GM18868 (cell line): ENCODE data around the gene LGI4.
"Not testable (repeated sequence)": the region's sequence is repeated elsewhere in the genome, so short reads cannot be mapped to it uniquely, and the experiment has no call there.

Source experiments
- ATAC-seq: cut with Tn5 transposase; IDR thresholded peaks from one replicate; pipeline ENCODE4 v1.9.1; 2021; ENCODE audit warnings: mild to moderate bottlenecking, moderate library complexity; ENCODE audit not compliant: unreplicated experiment

The LGI4 gene

GRCh38 chr19:35142606-35143230, 7.9 kb upstream of the LGI4 start:
- no peak for ATAC-seq

DNA sequence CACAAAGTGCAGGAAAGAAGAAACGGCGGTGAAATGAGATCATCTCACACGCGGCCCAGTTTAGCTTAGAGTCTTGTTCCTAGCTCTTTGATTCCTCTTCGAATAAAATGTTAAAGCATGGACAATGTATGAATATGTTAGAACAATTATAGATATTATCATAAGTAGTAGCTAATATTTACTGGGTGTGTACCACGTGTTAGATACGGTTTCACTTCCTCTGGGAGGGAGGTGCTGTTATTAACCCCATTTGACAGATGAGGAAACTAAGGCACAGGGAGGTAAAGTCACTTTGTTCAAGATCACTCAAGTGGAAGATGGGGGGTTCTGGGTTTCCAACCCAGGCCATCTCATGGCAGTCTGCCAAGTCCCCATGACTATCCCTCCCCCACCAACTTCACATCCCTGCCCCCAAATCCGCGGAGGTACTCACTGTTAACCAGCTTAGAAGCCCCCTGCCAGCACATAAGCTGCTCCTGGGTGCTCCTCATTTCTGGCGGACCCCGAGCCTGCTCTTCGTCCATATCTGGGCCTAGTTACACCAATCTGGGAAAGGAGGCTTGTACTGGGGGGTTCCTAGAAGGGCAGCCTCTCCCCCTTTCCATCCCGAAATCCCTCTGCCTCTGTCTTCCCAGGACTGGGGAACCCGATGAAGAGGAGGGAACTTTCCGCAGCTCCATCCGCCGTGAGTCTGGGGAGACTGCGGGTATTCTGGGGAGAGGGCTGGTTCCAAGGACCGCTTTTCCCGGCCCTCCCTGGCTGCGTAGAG, 7.2 kb upstream of the LGI4 start:
- ATAC-seq = no peak

- peak; percentile 68 for ATAC-seq
Measured at GRCh38 chr19:35140962-35141836, 6.3 kb upstream of the LGI4 start.

DNA sequence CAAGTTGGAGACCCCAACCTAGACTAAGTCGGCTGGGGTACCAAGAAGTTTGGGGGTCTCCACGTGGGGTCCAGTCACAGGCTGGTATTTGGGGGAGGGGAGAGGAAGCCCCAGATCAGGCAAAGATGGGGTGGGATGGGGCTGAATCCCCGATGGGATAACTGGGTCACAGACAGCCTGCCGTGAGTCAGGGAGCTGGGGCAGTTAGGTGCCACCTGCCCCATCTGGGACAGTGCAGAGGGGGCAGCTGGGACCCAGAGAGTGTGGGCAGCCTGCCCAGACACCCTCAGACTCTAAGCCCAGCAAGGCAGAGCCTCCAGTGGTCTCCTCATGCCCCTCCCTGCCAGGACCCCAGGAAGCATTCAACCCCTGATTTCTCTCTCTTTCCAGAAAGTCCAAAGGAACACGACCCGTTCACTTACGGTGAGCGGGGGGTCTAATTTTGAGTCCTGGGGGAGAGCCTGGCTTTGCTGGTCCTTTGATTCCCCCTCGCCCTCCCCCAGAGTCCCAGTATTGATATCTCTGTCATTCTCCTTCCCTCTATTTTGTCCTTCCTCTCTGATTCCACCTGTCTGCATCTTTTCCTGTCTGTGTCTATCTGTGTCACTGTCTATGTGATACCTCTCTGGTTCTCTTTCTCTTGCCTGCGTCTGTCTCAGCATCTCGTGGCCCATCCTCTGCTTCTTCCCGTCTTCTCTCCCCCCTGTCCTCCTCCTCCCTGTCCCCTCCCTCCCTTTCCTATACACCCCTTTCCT, 5.5 kb upstream of the LGI4 start:
- no peak for ATAC-seq

DNA sequence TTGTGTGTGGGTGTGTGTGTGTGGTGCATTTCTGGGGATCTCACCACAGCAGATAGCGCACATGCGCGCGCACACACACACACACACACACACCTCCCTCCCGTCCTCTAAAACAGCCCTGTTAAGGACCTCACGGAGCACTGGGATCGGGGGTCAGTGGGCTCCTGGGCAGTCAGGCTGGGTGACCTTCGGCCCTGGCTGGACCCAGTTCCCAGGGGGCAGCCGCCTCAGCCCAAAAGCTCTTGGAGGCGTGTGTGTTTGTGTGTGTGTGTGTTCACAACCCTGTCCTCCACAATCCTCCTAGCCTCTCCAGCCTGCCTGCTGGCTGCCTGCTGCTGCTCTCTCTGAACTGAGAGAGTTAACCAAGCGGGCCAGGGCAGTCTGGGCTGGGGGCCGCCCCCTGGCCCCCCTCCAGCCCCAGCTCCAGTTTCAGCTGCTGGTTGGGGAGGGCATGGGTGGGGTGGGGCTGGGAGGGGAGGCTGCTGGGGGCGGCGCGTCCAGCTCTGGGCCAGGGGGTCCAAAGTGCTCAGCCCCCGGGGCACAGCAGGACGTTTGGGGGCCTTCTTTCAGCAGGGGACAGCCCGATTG, 3.5 kb upstream of the LGI4 start, which contains the start of gene FXYD1:
Gene FXYD1 (plus strand): TSS at position 520 of the 588 bp plus-strand sequence. CDS start 1,256 bp downstream, outside the sequence.
- no peak for ATAC-seq

DNA sequence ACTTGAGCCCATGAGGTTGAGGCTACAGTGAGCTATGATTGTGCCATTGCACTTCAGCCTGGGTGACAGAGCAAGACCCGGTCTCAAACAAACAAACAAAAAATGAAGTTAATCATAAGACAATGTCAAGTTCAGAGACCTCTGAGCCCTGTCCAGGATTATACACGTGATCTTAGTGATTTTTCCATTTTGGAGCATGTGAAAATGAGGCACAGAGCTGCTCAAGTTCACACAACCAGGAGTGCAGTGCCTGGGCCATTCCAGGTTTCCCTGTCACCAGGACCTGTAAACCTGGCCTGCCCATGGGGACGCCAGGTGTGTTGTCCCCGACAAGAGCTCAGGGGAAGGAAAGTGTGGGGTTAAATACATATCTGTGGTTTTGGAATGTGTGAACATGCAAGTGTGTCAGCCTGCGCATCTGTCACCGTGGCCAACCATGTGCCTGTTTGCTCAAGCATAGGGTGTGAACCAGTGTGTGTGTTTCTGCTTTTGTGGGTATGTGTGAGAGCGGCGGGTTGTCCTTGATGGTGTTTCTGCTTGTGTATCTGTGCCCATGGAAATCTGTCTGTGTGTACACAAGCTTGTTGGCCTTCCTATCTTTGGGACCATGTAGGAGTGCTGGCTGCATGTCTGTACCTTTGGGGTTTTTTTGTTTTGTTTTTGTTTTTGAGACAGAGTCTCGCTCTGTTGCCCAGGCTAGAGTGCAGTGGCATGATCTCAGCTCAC, 2.3 kb upstream of the LGI4 start:
- ATAC-seq = no peak

DNA sequence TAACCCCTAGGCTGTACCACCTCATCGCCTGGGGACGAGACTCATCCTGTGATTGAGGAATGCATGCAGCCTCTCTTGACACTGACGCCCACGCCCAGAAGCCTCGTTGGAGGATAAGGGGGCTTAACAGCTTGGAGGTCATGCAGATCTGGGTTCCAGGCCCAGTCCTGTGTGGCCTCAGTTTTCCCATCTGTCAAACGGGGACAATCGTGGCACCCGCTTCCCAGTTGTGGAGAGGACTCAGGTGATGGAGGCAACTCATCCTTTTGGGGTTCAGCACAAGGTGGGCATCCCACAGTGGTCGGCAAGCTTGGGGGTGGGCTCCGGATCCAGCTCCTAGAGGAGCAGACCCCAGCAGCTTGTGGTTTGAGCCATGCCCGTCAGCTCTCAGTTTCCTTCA, 1.4 kb upstream of the LGI4 start:
- no peak for ATAC-seq

- no peak for ATAC-seq
Measured at GRCh38 chr19:35135389-35135909, 590 bp upstream of the LGI4 start.

GRCh38 chr19:35133826-35134225, 1.0 kb downstream of the LGI4 start:
- no peak for ATAC-seq

- ATAC-seq = no peak
Measured at GRCh38 chr19:35132254-35132653, 2.6 kb downstream of the LGI4 start.

- ATAC-seq = no peak
Measured at GRCh38 chr19:35130761-35131720, 3.8 kb downstream of the LGI4 start.

- not testable (repeated sequence) for ATAC-seq
Measured at GRCh38 chr19:35129724-35130274, 5.1 kb downstream of the LGI4 start.

GRCh38 chr19:35128398-35129057, 6.3 kb downstream of the LGI4 start:
- no peak for ATAC-seq

DNA sequence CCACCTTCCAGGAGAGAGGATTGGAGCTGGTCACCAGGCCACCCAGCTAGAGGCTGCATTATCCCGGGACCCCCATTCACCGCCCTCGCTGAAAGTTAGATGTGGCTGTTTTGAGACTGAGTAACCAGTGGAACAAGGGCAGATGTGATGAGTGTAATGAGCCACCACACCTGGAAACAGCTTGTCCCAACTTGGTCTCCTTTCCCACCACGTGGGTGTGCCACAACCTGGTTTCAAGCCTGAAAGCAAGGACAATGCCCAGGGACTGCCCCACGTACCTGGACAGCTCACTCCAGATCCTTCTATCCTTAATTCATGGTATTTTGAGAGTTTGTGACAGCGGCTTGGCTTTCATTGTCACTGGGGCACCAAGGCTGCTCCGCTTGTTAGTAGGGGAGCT, 7.0 kb downstream of the LGI4 start:
- ATAC-seq = no peak

DNA sequence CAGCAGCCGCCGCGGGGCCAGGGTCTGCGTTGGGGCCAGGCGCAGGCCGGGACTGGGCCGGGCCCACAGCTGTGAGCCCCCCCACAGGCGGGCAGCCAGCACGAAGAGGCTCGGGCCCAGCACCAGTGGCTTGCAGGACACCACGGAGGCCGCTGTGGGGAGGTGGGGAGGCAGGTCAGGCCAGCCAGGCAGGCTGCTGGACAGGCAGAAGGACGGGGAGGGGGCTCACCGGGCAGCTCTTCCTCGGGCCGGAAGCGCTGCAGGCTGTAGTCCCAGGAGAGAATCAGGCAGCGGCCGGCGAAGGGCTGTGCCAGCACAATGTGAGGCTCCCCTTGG, 8.3 kb downstream of the LGI4 start:
- no peak for ATAC-seq

DNA sequence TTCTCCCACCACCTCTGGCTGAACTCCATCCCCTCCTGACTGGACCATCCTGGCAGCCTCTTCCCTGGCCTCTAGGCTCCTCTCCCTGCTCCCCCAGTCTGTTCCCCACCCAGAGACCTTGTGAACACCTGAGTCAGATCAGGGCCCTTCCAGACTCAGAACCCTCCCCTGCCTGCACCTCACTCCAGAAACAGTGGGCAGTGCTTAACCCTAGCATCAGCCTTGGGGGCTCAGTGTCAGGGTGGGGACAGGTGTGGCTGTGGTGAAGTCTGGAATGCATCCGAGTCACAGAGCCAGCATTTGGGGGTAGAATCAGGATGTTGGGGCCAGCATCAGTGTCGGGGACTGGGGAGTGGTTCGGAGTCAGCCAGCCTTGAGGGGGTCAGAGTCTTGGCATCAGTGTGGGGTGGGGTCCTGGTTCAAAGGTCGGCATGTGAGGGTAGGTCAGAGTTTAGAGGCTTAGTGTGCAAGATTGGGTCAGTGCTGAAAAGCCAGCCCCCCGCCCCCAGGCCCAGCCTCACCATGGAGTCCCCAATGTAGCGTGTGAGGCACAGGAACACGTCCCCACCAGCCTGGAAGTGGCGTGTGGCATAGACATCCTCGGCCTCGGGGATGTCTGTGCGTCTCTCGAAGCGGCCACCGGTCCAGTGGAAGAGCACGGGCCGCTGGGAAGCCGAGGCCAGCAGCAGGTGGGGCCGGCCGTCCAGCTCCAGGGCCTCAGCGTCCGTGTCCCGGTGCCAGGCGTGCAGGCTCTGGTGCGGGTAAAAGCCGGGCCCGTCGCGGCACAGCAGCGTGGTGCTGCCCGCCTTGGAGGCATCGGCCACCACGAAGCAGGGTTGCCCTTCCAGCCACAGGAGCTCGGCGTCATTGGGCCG, 8.9 kb downstream of the LGI4 start:
- ATAC-seq = no peak

DNA sequence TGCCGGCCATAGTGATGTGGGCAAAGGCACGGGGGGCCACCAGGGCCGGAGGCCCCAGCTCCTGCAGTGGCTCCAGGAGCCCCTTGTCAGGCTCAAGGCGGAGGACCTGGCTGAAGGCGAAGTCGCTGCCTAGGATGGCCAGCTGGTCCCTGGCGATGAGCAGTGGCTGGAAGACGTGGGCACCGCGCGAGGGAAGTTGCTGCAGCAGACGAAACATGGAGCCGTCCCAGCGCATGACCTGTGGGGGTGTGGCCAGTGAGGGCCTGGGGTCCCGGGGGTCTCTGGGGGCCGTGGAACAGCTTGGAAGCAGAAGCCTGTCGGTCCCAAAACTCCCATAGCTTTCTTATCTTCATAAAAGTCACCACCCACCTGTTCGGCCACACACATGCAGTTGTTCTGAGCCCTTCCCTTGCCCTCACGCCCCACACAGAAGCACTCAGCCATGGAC, 9.6 kb downstream of the LGI4 start:
- ATAC-seq = no peak
